HepG2 (cell line): ENCODE data around the gene ATP2A2. TPM values are rescaled to one million over a fixed set of nuclear protein-coding genes. Genes with fewer than 3 reads are reported as not detected.

Experiments
- ATAC-seq: fragments of 200-7000 bp; cut with Tn5 transposase; 3 replicates; pipeline ENCODE4 v1.9.1; 2020; ENCODE audit warnings: mild to moderate bottlenecking, moderate library complexity
- BruUV-seq: library from RNA; stranded (reverse); fragments of 400-500 nt; replicated peaks from 2 replicates; lab custom pipeline; 2021; lab: Mats Ljungman, UMichigan
- CTCF ChIA-PET: fragments of 300-600 bp; formaldehyde crosslinking; extraction: SDS; loops from one replicate; lab custom pipeline; 2021; ENCODE audit warnings: low total read pairs, inconsistent platforms, low intra/inter-chr PET ratio; lab: Yijun Ruan, JAX
- POLR2A ChIA-PET: fragments of 350-600 bp; sonication (Branson Sonifier 250); formaldehyde crosslinking; loops from one replicate; lab custom pipeline; 2020; ENCODE audit warnings: antibody characterized with exemption, inconsistent platforms; lab: Yijun Ruan, JAX
- DNase-seq: peaks from one replicate; pipeline ENCODE4 v3.0.0-alpha.2; 2015; ENCODE audit warnings: low spot score
- FAIRE-seq: peaks from 3 replicates; lab custom pipeline; 2011; peaks lifted over from hg19 to GRCh38; lab: Jason Lieb, UNC
- H2AFZ ChIP-seq: one replicate; pipeline ENCODE4 v1.6.1; 2011; ENCODE audit warnings: low read length, inconsistent platforms
- H3K27ac ChIP-seq: fragments of 300-600 bp; 3 replicates; pipeline ENCODE4 v1.8.0; 2011; ENCODE audit warnings: mixed run types, mild to moderate bottlenecking, mixed read lengths, low read length, inconsistent platforms; ENCODE audit not compliant: insufficient read depth; ENCODE audit errors: extremely low read length
- H3K27me3 ChIP-seq, 2 experiments: fragments of 200-600 bp in 1 of 2; 2 replicates in 1 of 2; 3 replicates in 1 of 2; pipeline versions ENCODE4 v1.6.0 to v1.8.0; 2011; ENCODE audit warnings: low read length in 2 of 2, mild to moderate bottlenecking in 2 of 2, moderate library complexity in 2 of 2, inconsistent platforms in 1 of 2; ENCODE audit not compliant: insufficient read depth in 2 of 2, control insufficient read depth in 1 of 2
- H3K36me3 ChIP-seq, 2 experiments: fragments of 200-600 bp in 1 of 2; replicated peaks in 1 of 2; 2 replicates in 1 of 2; 3 replicates in 1 of 2; pipeline versions ENCODE4 v1.5.1 to v1.8.0; 2011; ENCODE audit warnings: low read length in 2 of 2, inconsistent platforms in 1 of 2; ENCODE audit not compliant: insufficient read depth in 2 of 2, control insufficient read depth in 1 of 2
- H3K4me1 ChIP-seq: 2 replicates; pipeline ENCODE4 v1.5.1; 2012; ENCODE audit warnings: low read length, inconsistent platforms; ENCODE audit not compliant: insufficient read depth
- H3K4me2 ChIP-seq: 2 replicates; pipeline ENCODE4 v1.6.0; 2011; ENCODE audit warnings: low read depth, low read length, inconsistent platforms
- H3K4me3 ChIP-seq, 3 experiments: fragments of 200-600 bp in 1 of 3; sonication (generic), shearing (Covaris generic) in 1 of 3; replicated peaks in 1 of 3; 2 replicates each; pipeline ENCODE4 v1.5.1; 2011 to 2016; ENCODE audit warnings: low read length in 3 of 3, inconsistent platforms in 2 of 3, low read depth in 2 of 3, mild to moderate bottlenecking in 2 of 3, control low read depth in 1 of 3, mixed read lengths in 1 of 3; ENCODE audit not compliant: insufficient read depth in 1 of 3
- H3K79me2 ChIP-seq: one replicate; pipeline ENCODE4 v1.6.1; 2011; ENCODE audit warnings: low read length, inconsistent platforms; ENCODE audit not compliant: insufficient read depth
- H3K9ac ChIP-seq: 2 replicates; pipeline ENCODE4 v1.6.0; 2011; ENCODE audit warnings: mild to moderate bottlenecking, low read depth, low read length, inconsistent platforms; ENCODE audit not compliant: insufficient read depth
- H3K9me3 ChIP-seq: 2 replicates; pipeline ENCODE4 v1.5.1; 2012; ENCODE audit warnings: mild to moderate bottlenecking, low read length
- H4K20me1 ChIP-seq: 2 replicates; pipeline ENCODE4 v1.6.0; 2011; ENCODE audit warnings: inconsistent platforms, mild to moderate bottlenecking, low read length, moderate library complexity; ENCODE audit not compliant: insufficient read depth
- GTF3A ChIP-seq: sonication (generic); formaldehyde crosslinking; conservative IDR thresholded peaks from 2 replicates; pipeline ENCODE4 v1.4.0; 2020; ENCODE audit warnings: mild to moderate bottlenecking, missing genetic modification reagents
- MATR3 ChIP-seq: sonication (generic); formaldehyde crosslinking; IDR thresholded peaks from 2 replicates; pipeline ENCODE4 v1.4.0; 2020; ENCODE audit warnings: missing genetic modification reagents
- RBM22 ChIP-seq: fragments of 200-400 bp; formaldehyde crosslinking; optimal IDR thresholded peaks from 2 replicates; pipeline ENCODE3; 2017; ENCODE audit warnings: mild to moderate bottlenecking, low read length, moderate library complexity
- ZC3H4 ChIP-seq: sonication (generic); formaldehyde crosslinking; IDR thresholded peaks from 2 replicates; pipeline ENCODE4 v1.4.0; 2020; ENCODE audit warnings: missing genetic modification reagents, borderline replicate concordance
- ZFYVE20 ChIP-seq: sonication (generic); formaldehyde crosslinking; IDR thresholded peaks from 2 replicates; pipeline ENCODE4 v1.8.0; 2023; ENCODE audit warnings: low read depth, mild to moderate bottlenecking, moderate library complexity, missing genetic modification reagents, borderline replicate concordance
- ZNF496 ChIP-seq: sonication (generic); formaldehyde crosslinking; IDR thresholded peaks from 2 replicates; pipeline ENCODE4 v1.8.1; 2023; ENCODE audit warnings: mild to moderate bottlenecking, moderate library complexity, missing genetic modification reagents; ENCODE audit not compliant: insufficient replicate concordance
- ZNF564 ChIP-seq: sonication (generic); formaldehyde crosslinking; IDR thresholded peaks from 2 replicates; pipeline ENCODE4 v1.8.1; 2023; ENCODE audit warnings: mild to moderate bottlenecking, missing genetic modification reagents
- ZSCAN30 ChIP-seq: sonication (generic); formaldehyde crosslinking; IDR thresholded peaks from 2 replicates; pipeline ENCODE4 v1.5.0; 2020; ENCODE audit warnings: mild to moderate bottlenecking, missing genetic modification reagents
- WGBS: methylation state at CpG from one replicate; pipeline ENCODE4 v1.1.6; 2017; ENCODE audit warnings: low lambda C conversion rate; 5-methylcytosine and 5-hydroxymethylcytosine counted together
- in situ Hi-C: cut with HindIII; loops from 2 replicates; pipeline ENCODE4 v1.10.0; 2017; ENCODE audit warnings: low pct_unique_long_range_greater_than_20kb; ENCODE audit not compliant: extremely low pct_ligation_motif_present
- intact Hi-C: fragments of 100-400 bp; cut with micrococcal nuclease; formaldehyde crosslinking; loops from one replicate; pipeline ENCODE4 v1.10.0; 2022; ENCODE audit not compliant: unreplicated experiment
- polyA plus RNA-seq, 8 experiments: library from polyadenylated mRNA; depleted of rRNA in 3 of 8; stranded (reverse) in 7 of 8; unstranded in 1 of 8; fragments of >200 nt; fragmentation: Illumina TruSeq in 4 of 8; extraction: Trizol in 4 of 8; gene quantifications; 2 replicates each; pipeline versions ENCODE4 v1.2.1 to v1.2.3, GENCODE V29; 2011 to 2016; ENCODE audit warnings: low read depth in 4 of 8, missing spikeins in 1 of 8, mixed read lengths in 1 of 8; ENCODE audit not compliant: insufficient read depth in 1 of 8
- total RNA-seq, 5 experiments: library from RNA; depleted of rRNA; stranded (reverse); fragments of >200 nt; fragmentation: Illumina TruSeq; extraction: Trizol; gene quantifications; 2 replicates each; pipeline ENCODE4 v1.2.3, GENCODE V29; 2016; ENCODE audit warnings: low read depth in 1 of 5

ATP2A2 gene
- total and polyA plus RNA-seq, 2 of the 13 experiments (the other 11 are each of a cell fraction or from before 2014, with no cell fraction given): 35.4 to 85.5 TPM

- peaks cover 36 to 89% of the 10 kb centered on the region in 2 experiments for H3K36me3 ChIP-seq
- ATAC-seq (no peak), DNase-seq (no peak), FAIRE-seq (no peak)
- H3K4me3 ChIP-seq: no peak overlapping the region
- BruUV-seq: no TSS peak
- H3K79me2 ChIP-seq: no peaks in the 10 kb centered on the region
- H3K4me1 ChIP-seq: peaks cover 47% of the 10 kb centered on the region
- in situ Hi-C loops: no loop called here
- TF ChIP-seq RBM22 (peak; percentile 65), GTF3A (CRISPR knock-in tag) (no peak)
- no peak overlapping the region for H3K4me2 ChIP-seq
- WGBS: 97% methylated on average over 15 of the region's 15 CpGs
- H2AFZ ChIP-seq: no peak overlapping the region
- ChIA-PET POLR2A (no interaction called here), CTCF (no interaction called here)
- no peak overlapping the region for H3K27ac ChIP-seq
- H3K9me3 ChIP-seq: no peaks in the 10 kb centered on the region
- H3K9ac ChIP-seq: no peak overlapping the region
- intact Hi-C loops: no loop called here
- H4K20me1 ChIP-seq: no peaks in the 10 kb centered on the region
- no peaks in the 10 kb centered on the region for H3K27me3 ChIP-seq
Measured at GRCh38 chr12:110342157-110342556, 61.1 kb downstream of the ATP2A2 start.

- Histone ChIP-seq H4K20me1 (no peaks in the 10 kb centered on the region), H3K27me3 (no peaks in the 10 kb centered on the region), H3K4me1 (peaks cover 37% of the 10 kb centered on the region), H3K27ac (peak overlapping the region; percentile 12), H3K4me3 (no peak overlapping the region), H3K9ac (no peak overlapping the region)
- FAIRE-seq: no peak
- WGBS: 95% methylated on average over 5 of the region's 5 CpGs
- intact Hi-C loops (no loop called here), in situ Hi-C loops (no loop called here)
- DNase-seq: no peak
- POLR2A ChIA-PET: no interaction called here
- no peak for TF ChIP-seq ZNF496 (CRISPR knock-in tag)
- TF ChIP-seq ZC3H4 (CRISPR knock-in tag): no peak
- no peak for TF ChIP-seq ZNF564 (CRISPR knock-in tag)
- TF ChIP-seq MATR3 (CRISPR knock-in tag): no peak
- TF ChIP-seq ZFYVE20 (CRISPR knock-in tag): no peak
- TF ChIP-seq ZSCAN30 (CRISPR knock-in tag): no peak
- TF ChIP-seq, all 625 proteins: peak for 0
- H3K9me3 ChIP-seq: no peaks in the 10 kb centered on the region
- no peak overlapping the region for H3K4me2 ChIP-seq
- H3K79me2 ChIP-seq: no peaks in the 10 kb centered on the region
- H2AFZ ChIP-seq: no peak overlapping the region
- peaks cover 42 to 89% of the 10 kb centered on the region in 2 experiments for H3K36me3 ChIP-seq
- ATAC-seq: no peak
- CTCF ChIA-PET: no interaction called here
- no TSS peak for BruUV-seq
Measured at GRCh38 chr12:110343114-110343513, 62.1 kb downstream of the ATP2A2 start.
